DOHH2 (cell line): ENCODE measurements around the gene MORC1.

ENCODE experiments used
- H3F3A ChIP-seq: fragments of 200-600 bp; sonication (generic), shearing (Covaris generic); 2 replicates; pipeline ENCODE4 v1.6.0; 2016; ENCODE audit warnings: antibody characterized with exemption, mild to moderate bottlenecking; ENCODE audit not compliant: control insufficient read depth, insufficient read depth
- H3K27ac ChIP-seq: fragments of 200-600 bp; sonication (generic); 2 replicates; pipeline ENCODE4 v1.5.1; 2014; ENCODE audit warnings: low read depth, mild to moderate bottlenecking, low read length, moderate library complexity
- H3K27me3 ChIP-seq: fragments of 200-600 bp; sonication (generic); 2 replicates; pipeline ENCODE4 v1.6.1; 2014; ENCODE audit warnings: mild to moderate bottlenecking, low read length, mixed read lengths; ENCODE audit not compliant: control insufficient read depth
- H3K36me3 ChIP-seq: fragments of 200-600 bp; sonication (generic); 2 replicates; pipeline ENCODE4 v1.6.1; 2014; ENCODE audit warnings: mild to moderate bottlenecking, low read length, moderate library complexity, mixed read lengths; ENCODE audit not compliant: control insufficient read depth
- H3K4me1 ChIP-seq: fragments of 200-600 bp; sonication (generic); 2 replicates; pipeline ENCODE4 v1.6.1; 2014; ENCODE audit warnings: mild to moderate bottlenecking, low read length, mixed read lengths; ENCODE audit not compliant: control insufficient read depth
- H3K4me2 ChIP-seq: fragments of 200-600 bp; sonication (generic); 2 replicates; pipeline ENCODE4 v1.6.0; 2014; ENCODE audit warnings: mild to moderate bottlenecking, low read length, moderate library complexity
- H3K4me3 ChIP-seq: fragments of 200-600 bp; sonication (generic); 2 replicates; pipeline ENCODE4 v1.5.1; 2014; ENCODE audit warnings: mild to moderate bottlenecking, low read length, mixed read lengths
- H3K79me2 ChIP-seq: fragments of 200-600 bp; sonication (generic); 2 replicates; pipeline ENCODE4 v1.6.1; 2014; ENCODE audit warnings: mild to moderate bottlenecking, low read length, mixed read lengths; ENCODE audit not compliant: control insufficient read depth
- H3K9me2 ChIP-seq: fragments of 200-600 bp; sonication (generic); replicated peaks from 2 replicates; pipeline ENCODE4 v1.6.1; 2014; ENCODE audit warnings: mild to moderate bottlenecking, low read length, mixed read lengths; ENCODE audit not compliant: control insufficient read depth
- H3K9me3 ChIP-seq: fragments of 200-600 bp; sonication (generic); 2 replicates; pipeline ENCODE4 v1.6.1; 2014; ENCODE audit warnings: antibody characterized with exemption, low read length, mixed read lengths; ENCODE audit not compliant: control insufficient read depth, insufficient read depth
- H4K20me1 ChIP-seq: fragments of 200-600 bp; sonication (generic); 2 replicates; pipeline ENCODE4 v1.6.0; 2014; ENCODE audit warnings: low read depth, mild to moderate bottlenecking, antibody characterized with exemption, low read length, moderate library complexity; ENCODE audit not compliant: control insufficient read depth, insufficient read depth
- EZH2phosphoT487 ChIP-seq: fragments of 200-600 bp; sonication (generic); IDR thresholded peaks from 2 replicates; pipeline ENCODE4 v1.6.1; 2017; ENCODE audit warnings: borderline replicate concordance, mild to moderate bottlenecking, antibody characterized with exemption, low read length, moderate library complexity, mixed read lengths
- TF ChIP-seq, protein P1 (sequence below): fragments of 200-600 bp; sonication (generic); IDR thresholded peaks from one replicate; pipeline ENCODE4 v1.5.1; 2014; ENCODE audit warnings: antibody characterized with exemption, mild to moderate bottlenecking, low read depth, low read length; ENCODE audit not compliant: poor library complexity, severe bottlenecking

The MORC1 gene

GRCh38 chr3:109117939-109118338 lies at the start of gene MORC1:
TSS of gene MORC1 (minus strand) at chr3:109118134. CDS start at chr3:109118059, 75 bp downstream.
- H3K36me3 ChIP-seq, result no peaks in the 10 kb centered on the region
- H3K9me2 ChIP-seq, result no peaks in the 10 kb centered on the region
- no peak within 1 kb of the TSS for H3K27ac ChIP-seq
- no peak within 1 kb of the TSS for H3K4me3 ChIP-seq
- no peaks in the 10 kb centered on the region for H3F3A ChIP-seq
- H3K4me2 ChIP-seq, result no peak within 1 kb of the TSS
- H4K20me1 ChIP-seq, result no peaks in the 10 kb centered on the region
- H3K4me1 ChIP-seq, result no peaks in the 10 kb centered on the region
- TF ChIP-seq EZH2phosphoT487, result no peak
- TF ChIP-seq, protein P1, sequence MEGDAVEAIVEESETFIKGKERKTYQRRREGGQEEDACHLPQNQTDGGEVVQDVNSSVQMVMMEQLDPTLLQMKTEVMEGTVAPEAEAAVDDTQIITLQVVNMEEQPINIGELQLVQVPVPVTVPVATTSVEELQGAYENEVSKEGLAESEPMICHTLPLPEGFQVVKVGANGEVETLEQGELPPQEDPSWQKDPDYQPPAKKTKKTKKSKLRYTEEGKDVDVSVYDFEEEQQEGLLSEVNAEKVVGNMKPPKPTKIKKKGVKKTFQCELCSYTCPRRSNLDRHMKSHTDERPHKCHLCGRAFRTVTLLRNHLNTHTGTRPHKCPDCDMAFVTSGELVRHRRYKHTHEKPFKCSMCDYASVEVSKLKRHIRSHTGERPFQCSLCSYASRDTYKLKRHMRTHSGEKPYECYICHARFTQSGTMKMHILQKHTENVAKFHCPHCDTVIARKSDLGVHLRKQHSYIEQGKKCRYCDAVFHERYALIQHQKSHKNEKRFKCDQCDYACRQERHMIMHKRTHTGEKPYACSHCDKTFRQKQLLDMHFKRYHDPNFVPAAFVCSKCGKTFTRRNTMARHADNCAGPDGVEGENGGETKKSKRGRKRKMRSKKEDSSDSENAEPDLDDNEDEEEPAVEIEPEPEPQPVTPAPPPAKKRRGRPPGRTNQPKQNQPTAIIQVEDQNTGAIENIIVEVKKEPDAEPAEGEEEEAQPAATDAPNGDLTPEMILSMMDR, result no peak
- no peaks in the 10 kb centered on the region for H3K79me2 ChIP-seq
- no peaks in the 10 kb centered on the region for H3K9me3 ChIP-seq
- H3K27me3 ChIP-seq, result no peaks in the 10 kb centered on the region

- Histone ChIP-seq H3K79me2 (no peaks in the 10 kb centered on the region), H3K27ac (no peak overlapping the region), H3K4me1 (no peaks in the 10 kb centered on the region), H3K9me3 (no peaks in the 10 kb centered on the region; the same call in 1 of the 2 replicates), H3K4me2 (no peak overlapping the region), H3F3A (no peaks in the 10 kb centered on the region), H4K20me1 (no peaks in the 10 kb centered on the region), H3K36me3 (no peaks in the 10 kb centered on the region), H3K27me3 (no peaks in the 10 kb centered on the region), H3K4me3 (no peak overlapping the region), H3K9me2 (no peaks in the 10 kb centered on the region)
- TF ChIP-seq EZH2phosphoT487, result no peak
- TF ChIP-seq, protein P1, result no peak
Measured at GRCh38 chr3:109165905-109166304, 48.0 kb upstream of the MORC1 start.

DNA sequence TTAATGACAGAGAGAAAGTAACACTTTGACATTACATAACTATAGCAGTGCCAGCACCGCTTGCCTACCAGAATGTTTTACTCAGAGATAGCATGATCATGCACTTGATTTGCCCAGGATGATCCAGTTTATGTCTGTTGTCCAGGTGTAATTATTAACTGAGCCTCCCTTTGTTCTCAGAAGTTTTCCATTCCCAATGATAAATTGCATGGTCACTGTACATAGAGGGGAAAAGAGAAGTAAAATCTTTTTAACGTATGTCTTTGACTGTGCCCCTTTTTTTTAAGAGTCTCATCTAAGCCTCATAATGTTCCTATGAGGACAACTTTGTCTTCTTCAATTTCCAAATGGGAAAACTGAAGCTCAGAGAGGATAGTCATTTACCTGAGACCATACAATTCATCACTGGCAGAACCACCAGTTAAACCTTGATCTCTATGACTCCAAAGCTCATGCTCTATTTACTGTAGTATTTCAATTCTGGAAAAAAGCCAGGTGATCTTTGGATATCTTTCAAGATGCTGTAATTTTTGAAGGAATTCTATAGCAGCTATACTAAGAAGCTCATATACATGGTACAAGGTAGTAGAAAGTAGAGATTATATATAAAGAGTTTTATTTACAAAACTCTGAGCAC lies 43.7 kb upstream of the MORC1 start:
- Histone ChIP-seq H3K36me3 (no peaks in the 10 kb centered on the region), H3K27ac (no peak overlapping the region), H3F3A (no peaks in the 10 kb centered on the region), H3K4me3 (no peak overlapping the region), H3K9me3 (no peaks in the 10 kb centered on the region; the same call in 1 of the 2 replicates), H3K79me2 (no peaks in the 10 kb centered on the region), H3K4me2 (no peak overlapping the region), H4K20me1 (no peaks in the 10 kb centered on the region), H3K27me3 (no peaks in the 10 kb centered on the region), H3K4me1 (no peaks in the 10 kb centered on the region), H3K9me2 (no peaks in the 10 kb centered on the region)
- no peak for TF ChIP-seq EZH2phosphoT487
- TF ChIP-seq, protein P1, result no peak
